ENCODE data around the gene ALS2. TPM values are rescaled to one million over a fixed set of nuclear protein-coding genes. Genes with fewer than 3 reads are reported as not detected.

Gene ALS2
- total RNA-seq, 1 experiment from 2014 or later, result 28.4 TPM

GRCh38 chr2:201785135-201785534 is 4.4 kb upstream of the ALS2 start:
- no peaks in the 10 kb centered on the region for H3K9me3 Mint-ChIP-seq

More at GRCh38 chr2:201785135-201785534, 4.4 kb upstream of the ALS2 start:
- DNase-seq, result no peak
- H4K8ac ChIP-seq (replicated peaks; ENCODE audit: insufficient read length, low read depth, low read length), result no peak overlapping the region
- no peak overlapping the region for H2BK5ac ChIP-seq (ENCODE audit: insufficient read length, low read length)
- no CpG with 5 or more reads among the region's 4 CpGs for WGBS (ENCODE audit: extremely low coverage, insufficient read length, low lambda C conversion rate)
- no peak overlapping the region for H2BK120ac ChIP-seq (ENCODE audit: low read depth, low read length, poor library complexity, severe bottlenecking)
- H4K91ac ChIP-seq (ENCODE audit: insufficient read length, low read depth, low read length), result no peak overlapping the region
- H4K5ac ChIP-seq (ENCODE audit: insufficient read length, low read depth, low read length), result no peak overlapping the region
- no peak for TF ChIP-seq CTCF (conservative IDR thresholded peaks at IDR 0.05)
- H3K18ac ChIP-seq (ENCODE audit: insufficient read length, low read depth, low read length), result no peak overlapping the region
- no peak overlapping the region for H2BK15ac ChIP-seq (ENCODE audit: low read depth, low read length)
- H3K27ac ChIP-seq (ENCODE audit: insufficient read length, low read depth, low read length), result no peak overlapping the region
- no peak overlapping the region for H3K56ac ChIP-seq (ENCODE audit: insufficient read length, low read depth, low read length)
- Mint-ChIP-seq H3K27me3 (ENCODE audit: low read depth) (peaks cover 8% of the 10 kb centered on the region; the same call in 1 of the 2 replicates), H3K4me1 (peaks cover 7 to 9% of the 10 kb centered on the region in 2 experiments; a peak in 3 of 4 replicates), H3K27ac (no peak overlapping the region), H3K4me3 (no peak overlapping the region), H3K36me3 (ENCODE audit: insufficient read depth in 1 of 3, low read depth in 3 of 3) (no peaks in the 10 kb centered on the region)
- no peak overlapping the region for H3K4ac ChIP-seq (ENCODE audit: low read depth, low read length)
- no peak overlapping the region for H2BK12ac ChIP-seq (ENCODE audit: insufficient read length, low read depth, low read length)
- no peak overlapping the region for H3K4me2 ChIP-seq (ENCODE audit: insufficient read depth, insufficient read length, low read length)
- no peak overlapping the region for H3T11ph ChIP-seq (ENCODE audit: low read length)
- H4K20me1 ChIP-seq (ENCODE audit: control insufficient read depth, insufficient read depth, insufficient read length), result no peaks in the 10 kb centered on the region
- H3K27me3 ChIP-seq (ENCODE audit: insufficient read depth, low read length), result no peaks in the 10 kb centered on the region
- no peaks in the 10 kb centered on the region for H3K9me3 ChIP-seq (ENCODE audit: control insufficient read depth, low read depth, low read length)
- H2AK5ac ChIP-seq (ENCODE audit: insufficient read length, low read length), result no peak overlapping the region
- H3K23ac ChIP-seq (ENCODE audit: insufficient read length, low read depth, low read length), result no peak overlapping the region
- H3K9ac ChIP-seq (ENCODE audit: extremely low read depth, insufficient read length, low read length), result no peak overlapping the region
- no peak overlapping the region for H2AFZ ChIP-seq (ENCODE audit: low read length)
- no peaks in the 10 kb centered on the region for H3K79me1 ChIP-seq (ENCODE audit: insufficient read depth, low read depth, low read length, poor library complexity, severe bottlenecking)
- no peak overlapping the region for H3K14ac ChIP-seq (ENCODE audit: insufficient read depth, low read length)
- H3K79me2 ChIP-seq (ENCODE audit: insufficient read depth, low read length), result no peaks in the 10 kb centered on the region
- H2BK20ac ChIP-seq (ENCODE audit: low read depth, low read length, poor library complexity, severe bottlenecking), result no peak overlapping the region
- H3K4me1 ChIP-seq (ENCODE audit: insufficient read depth, low read length), result peaks cover 2% of the 10 kb centered on the region; the same call in 1 of the 2 replicates
- H3K23me2 ChIP-seq (ENCODE audit: insufficient read length, low read depth, low read length, poor library complexity, severe bottlenecking), result peaks cover 10% of the 10 kb centered on the region
